Lung (tissue), 12 donors: ENCODE data around the gene INSYN2A. TPM values are rescaled to one million over a fixed set of nuclear protein-coding genes. Genes with fewer than 3 reads are reported as not detected.

Source experiments
- ATAC-seq: fragments of 200-7000 bp; cut with Tn5 transposase; one replicate; pipeline ENCODE4 v1.9.1; 2020; ENCODE audit warnings: moderate number of reproducible peaks; ENCODE audit not compliant: insufficient read depth, low FRiP score
- DNase-seq, 3 donors: peaks; one replicate each; pipeline ENCODE4 v3.0.0-alpha.2; 2013 to 2017
- H3K27ac ChIP-seq, 2 donors: one replicate each; pipeline ENCODE4 v1.5.1; 2013; ENCODE audit warnings: mild to moderate bottlenecking in 2 of 2, moderate library complexity in 2 of 2, control low read depth in 1 of 2, inconsistent platforms in 1 of 2, low read depth in 1 of 2, low read length in 1 of 2
- H3K27me3 ChIP-seq, 3 donors: one replicate each; pipeline ENCODE4 v1.5.1; 2013; ENCODE audit warnings: low read length in 2 of 3; ENCODE audit not compliant: control insufficient read depth in 3 of 3, insufficient read depth in 3 of 3
- H3K36me3 ChIP-seq, 4 donors: one replicate each; pipeline ENCODE4 v1.5.1; 2013; ENCODE audit warnings: low read length in 4 of 4, mild to moderate bottlenecking in 1 of 4, moderate library complexity in 1 of 4; ENCODE audit not compliant: control insufficient read depth in 4 of 4, insufficient read depth in 4 of 4
- H3K4me1 ChIP-seq, 5 donors: one replicate each; pipeline ENCODE4 v1.5.1; 2013; ENCODE audit warnings: low read length in 5 of 5, mild to moderate bottlenecking in 2 of 5, moderate library complexity in 1 of 5; ENCODE audit not compliant: control insufficient read depth in 5 of 5, insufficient read depth in 5 of 5
- H3K4me3 ChIP-seq: one replicate; pipeline ENCODE4 v1.5.1; 2013; ENCODE audit warnings: mild to moderate bottlenecking, control low read depth, moderate library complexity
- H3K9ac ChIP-seq, 2 donors: one replicate each; pipeline ENCODE4 v1.5.1; 2013; ENCODE audit warnings: low read length in 2 of 2, control low read depth in 1 of 2; ENCODE audit not compliant: insufficient read depth in 1 of 2
- H3K9me3 ChIP-seq, 4 donors: one replicate each; pipeline ENCODE4 v1.5.1; 2013; ENCODE audit warnings: low read length in 3 of 4, mild to moderate bottlenecking in 1 of 4, moderate library complexity in 1 of 4; ENCODE audit not compliant: control insufficient read depth in 4 of 4, insufficient read depth in 3 of 4
- WGBS, 2 donors: extraction: QIAGEN DNeasy Blood & Tissue Kit; methylation state at CpG; one replicate each; pipeline ENCODE4 v1.1.7; 2013; 5-methylcytosine and 5-hydroxymethylcytosine counted together
- polyA plus RNA-seq, 2 donors: library from polyadenylated mRNA; stranded (reverse); fragments of 200-250 nt; gene quantifications; one replicate each; pipeline ENCODE4 v1.2.1, GENCODE V29; 2013
- total RNA-seq, 2 donors: library from RNA; depleted of rRNA in 1 of 2; stranded (reverse); fragments of >200 nt in 1 of 2; gene quantifications; one replicate each; pipeline ENCODE4 v1.2.1, GENCODE V29; 2014 to 2021
- TF ChIP-seq, protein P1 (sequence below): IDR thresholded peaks from 2 replicates; pipeline ENCODE4 v1.5.1; 2012; ENCODE audit warnings: mild to moderate bottlenecking; ENCODE audit errors: control extremely low read depth, extremely low read depth
- donor health status: control.
- donor health status: control.
- donor health status: Bipolar disorder and iron deficiency.
- donor health status: healthy.
- donor health status: DM: yes; HTN: yes; CAD: no.

The INSYN2A gene
- total and polyA plus RNA-seq, 4 donors, result 0.05 to 2.3 (median 0.13) TPM

DNA sequence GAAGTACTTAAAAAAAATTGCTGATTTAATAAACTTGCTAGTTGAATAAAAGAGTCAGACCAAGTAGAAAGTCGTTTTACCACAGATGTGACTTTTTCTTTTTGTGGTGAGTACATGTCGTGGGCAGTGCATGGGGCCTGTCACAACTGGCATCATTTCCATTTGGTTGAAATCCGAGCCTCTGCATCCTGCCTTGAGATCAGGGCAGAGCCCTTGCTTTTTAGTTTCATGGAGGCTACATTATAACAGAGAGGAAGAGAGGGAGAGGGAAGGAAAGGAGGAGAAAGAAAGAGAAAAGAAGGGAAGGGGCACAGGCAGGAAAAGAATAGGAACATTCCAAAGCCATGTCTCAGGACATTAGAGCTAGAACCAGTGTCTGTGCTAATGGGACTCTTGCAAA, 20.4 kb upstream of the INSYN2A start:
- Histone ChIP-seq H3K36me3 (peaks cover 0 to 2% (median 0%) of the 10 kb centered on the region in 4 donors), H3K9ac (no peak overlapping the region), H3K9me3 (no peaks in the 10 kb centered on the region), H3K27ac (no peak overlapping the region), H3K4me1 (no peaks in the 10 kb centered on the region), H3K27me3 (no peaks in the 10 kb centered on the region), H3K4me3 (no peak overlapping the region)
- DNase-seq, result peak in 1 of 3 donors; percentile 17
- WGBS, 2 donors, result 79% methylated on average over 3 of the region's 3 CpGs
- TF ChIP-seq, protein P1, sequence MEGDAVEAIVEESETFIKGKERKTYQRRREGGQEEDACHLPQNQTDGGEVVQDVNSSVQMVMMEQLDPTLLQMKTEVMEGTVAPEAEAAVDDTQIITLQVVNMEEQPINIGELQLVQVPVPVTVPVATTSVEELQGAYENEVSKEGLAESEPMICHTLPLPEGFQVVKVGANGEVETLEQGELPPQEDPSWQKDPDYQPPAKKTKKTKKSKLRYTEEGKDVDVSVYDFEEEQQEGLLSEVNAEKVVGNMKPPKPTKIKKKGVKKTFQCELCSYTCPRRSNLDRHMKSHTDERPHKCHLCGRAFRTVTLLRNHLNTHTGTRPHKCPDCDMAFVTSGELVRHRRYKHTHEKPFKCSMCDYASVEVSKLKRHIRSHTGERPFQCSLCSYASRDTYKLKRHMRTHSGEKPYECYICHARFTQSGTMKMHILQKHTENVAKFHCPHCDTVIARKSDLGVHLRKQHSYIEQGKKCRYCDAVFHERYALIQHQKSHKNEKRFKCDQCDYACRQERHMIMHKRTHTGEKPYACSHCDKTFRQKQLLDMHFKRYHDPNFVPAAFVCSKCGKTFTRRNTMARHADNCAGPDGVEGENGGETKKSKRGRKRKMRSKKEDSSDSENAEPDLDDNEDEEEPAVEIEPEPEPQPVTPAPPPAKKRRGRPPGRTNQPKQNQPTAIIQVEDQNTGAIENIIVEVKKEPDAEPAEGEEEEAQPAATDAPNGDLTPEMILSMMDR, result no peak
- ATAC-seq, result no peak

DNA sequence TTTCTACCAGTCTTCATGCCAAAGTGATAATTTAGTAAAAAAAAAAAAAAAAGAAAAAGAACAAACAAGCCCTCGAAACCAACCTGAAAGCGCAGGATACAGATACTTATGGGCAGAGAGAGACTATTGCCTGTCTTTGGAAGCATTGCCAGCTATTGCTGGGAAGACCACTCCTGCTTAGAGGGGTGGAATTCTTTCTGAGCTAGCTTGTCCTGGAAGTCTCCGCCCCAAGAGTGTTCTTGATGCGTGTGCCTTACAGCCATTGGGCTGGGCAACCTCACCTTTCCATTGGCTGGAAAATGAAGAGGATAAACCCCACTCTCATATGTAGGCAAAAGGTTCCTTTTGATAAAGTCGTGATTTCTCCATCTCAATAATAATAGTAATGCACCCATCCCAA, 19.9 kb upstream of the INSYN2A start:
- DNase-seq (no peak), ATAC-seq (no peak)
- Histone ChIP-seq H3K27ac (no peak overlapping the region), H3K27me3 (no peaks in the 10 kb centered on the region), H3K36me3 (peaks cover 0 to 4% (median 0%) of the 10 kb centered on the region in 4 donors), H3K4me1 (no peaks in the 10 kb centered on the region), H3K4me3 (no peak overlapping the region), H3K9me3 (no peaks in the 10 kb centered on the region), H3K9ac (no peak overlapping the region)
- TF ChIP-seq, protein P1, result no peak
- WGBS, 2 donors, result 94 to 96% methylated on average over 5 of the region's 5 CpGs

DNA sequence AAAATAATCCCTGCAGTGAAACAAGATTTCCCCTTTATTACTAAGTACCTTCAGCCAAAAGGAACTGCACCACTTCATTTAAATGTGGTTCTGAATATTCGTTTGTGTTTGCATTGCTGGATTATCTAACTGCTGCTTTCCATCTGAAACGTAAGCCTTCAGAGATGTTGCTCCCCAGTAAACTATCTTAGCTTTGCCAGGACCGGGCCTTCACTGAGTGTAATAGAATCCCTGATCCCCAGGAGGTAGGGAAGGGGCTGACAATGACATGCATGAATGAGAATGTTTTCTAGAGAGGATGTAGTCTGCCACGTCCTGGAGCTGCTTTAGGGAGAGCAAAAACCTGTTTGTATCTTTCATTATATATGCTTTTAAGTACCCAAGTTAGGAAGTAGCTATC, 19.5 kb upstream of the INSYN2A start:
- H3K4me1 ChIP-seq, result no peaks in the 10 kb centered on the region
- DNase-seq (no peak), ATAC-seq (no peak)
- WGBS, 2 donors, result 83 to 90% methylated on average over 4 of the region's 4 CpGs
- TF ChIP-seq, protein P1, result no peak
- H3K4me3 ChIP-seq, result no peak overlapping the region
- H3K9ac ChIP-seq, result no peak overlapping the region
- H3K27ac ChIP-seq, result no peak overlapping the region
- no peaks in the 10 kb centered on the region for H3K9me3 ChIP-seq
- H3K27me3 ChIP-seq, result no peaks in the 10 kb centered on the region
- peaks cover 0 to 4% (median 0%) of the 10 kb centered on the region in 4 donors for H3K36me3 ChIP-seq

DNA sequence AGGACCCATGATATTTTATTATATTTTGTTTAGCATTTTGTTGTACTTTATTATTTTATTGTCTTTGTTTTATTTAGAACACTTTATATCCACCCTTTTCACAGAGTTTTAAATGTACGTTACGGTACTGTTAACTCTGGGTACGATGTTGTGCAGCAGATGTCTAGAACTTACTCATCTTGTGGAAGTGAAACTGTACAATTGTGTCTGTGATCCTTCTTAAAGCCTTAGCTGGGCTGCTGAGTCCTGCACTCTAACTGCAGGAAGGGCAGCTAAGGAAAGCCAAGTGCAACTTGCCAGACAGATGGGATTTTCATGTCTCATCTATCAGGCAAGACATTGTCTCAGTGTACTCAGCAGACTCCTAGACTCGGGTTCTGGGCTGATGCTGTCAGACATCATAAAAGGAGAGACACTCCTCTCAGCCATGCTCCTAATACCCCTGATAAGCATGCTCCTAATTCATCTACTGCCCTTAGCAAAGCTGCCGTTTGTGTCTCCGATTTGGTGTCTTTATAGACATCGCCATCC, 14.6 kb upstream of the INSYN2A start:
- ATAC-seq (no peak), DNase-seq (no peak)
- TF ChIP-seq, protein P1, result no peak
- whole genome bisulfite sequencing, 2 donors, result 84 to 85% methylated on average over 7 of the region's 7 CpGs
- Histone ChIP-seq H3K27me3 (no peaks in the 10 kb centered on the region), H3K36me3 (peaks cover 0 to 7% (median 0%) of the 10 kb centered on the region in 4 donors), H3K4me1 (no peaks in the 10 kb centered on the region), H3K27ac (no peak overlapping the region), H3K9me3 (no peaks in the 10 kb centered on the region), H3K9ac (no peak overlapping the region), H3K4me3 (no peak overlapping the region)
